Inferior parietal cortex (tissue), 1 donor: ENCODE data around the gene KLHL10.

ENCODE experiments used
- DNase-seq: peaks from one replicate; pipeline ENCODE4 v3.0.0-alpha.2; 2016; ENCODE audit errors: extremely low spot score

Gene KLHL10

GRCh38 chr17:41894791-41895331 lies 57.2 kb downstream of the KLHL10 start:
- DNase-seq = no peak

- no peak for DNase-seq
These were observed 58.0 kb downstream of the KLHL10 start for GRCh38 chr17:41895617-41896016.

- no peak for DNase-seq
These were observed 59.1 kb downstream of the KLHL10 start for GRCh38 chr17:41896726-41897125.
